GOT3 (cell line): ENCODE measurements around the gene BSDC1.

Experiments
- DNase-seq: peaks from one replicate; lab custom pipeline; 2025; ENCODE audit warnings: mixed read lengths; lab: John Stamatoyannopoulos, UW

Gene BSDC1

DNA sequence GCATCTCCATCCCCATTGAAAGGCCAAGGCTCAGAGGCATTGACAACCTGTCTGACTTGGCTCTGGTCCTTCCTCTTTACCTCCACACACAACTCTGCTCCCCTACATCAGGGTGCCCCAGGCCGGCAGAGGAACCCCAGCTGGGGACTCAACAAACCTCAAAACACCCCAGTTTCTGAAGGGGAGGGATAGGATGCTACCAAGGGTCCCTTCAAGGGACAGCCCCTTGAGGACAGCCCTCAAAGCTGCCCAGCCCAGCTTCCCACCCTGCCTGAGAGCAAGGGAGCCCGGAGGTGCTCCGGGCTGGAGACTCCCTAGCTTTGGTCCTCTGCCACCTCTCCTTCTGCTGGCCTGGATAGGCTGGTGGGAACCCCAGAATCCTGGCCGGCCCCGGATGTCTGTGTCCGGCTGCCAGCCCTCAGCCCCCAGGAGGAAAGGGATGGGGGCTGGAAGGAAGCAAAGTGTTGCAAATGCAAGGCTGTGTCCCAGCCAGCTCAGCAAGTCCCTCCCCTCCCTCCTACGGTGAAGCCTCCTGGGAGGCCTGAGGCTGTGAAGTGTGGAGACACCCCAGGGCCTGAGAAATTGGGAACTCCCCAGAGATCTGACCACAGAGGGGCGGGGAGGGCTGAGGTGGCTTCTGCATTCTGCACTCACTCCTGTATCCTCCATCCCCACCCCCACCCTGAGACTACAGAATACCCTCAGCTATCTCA is 57.1 kb downstream of the BSDC1 start:
- no peak for DNase-seq

DNA sequence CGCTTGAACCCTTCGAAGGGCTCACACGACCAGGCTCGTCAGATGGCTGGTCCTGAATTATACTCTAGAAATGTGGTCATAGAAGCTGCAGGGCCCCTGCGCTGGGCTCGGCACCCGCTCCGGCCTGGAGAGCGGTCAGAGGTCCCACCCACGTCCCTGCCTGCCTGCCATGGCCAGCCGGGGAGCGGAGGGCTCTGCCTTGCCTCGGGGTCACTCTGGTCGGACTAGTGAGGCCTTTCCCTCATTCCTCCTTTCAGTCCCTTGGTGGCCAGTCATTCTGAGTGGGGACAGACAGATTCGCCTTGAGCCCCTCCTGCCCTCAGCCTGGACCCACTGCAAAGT is 57.7 kb downstream of the BSDC1 start:
- no peak for DNase-seq

DNA sequence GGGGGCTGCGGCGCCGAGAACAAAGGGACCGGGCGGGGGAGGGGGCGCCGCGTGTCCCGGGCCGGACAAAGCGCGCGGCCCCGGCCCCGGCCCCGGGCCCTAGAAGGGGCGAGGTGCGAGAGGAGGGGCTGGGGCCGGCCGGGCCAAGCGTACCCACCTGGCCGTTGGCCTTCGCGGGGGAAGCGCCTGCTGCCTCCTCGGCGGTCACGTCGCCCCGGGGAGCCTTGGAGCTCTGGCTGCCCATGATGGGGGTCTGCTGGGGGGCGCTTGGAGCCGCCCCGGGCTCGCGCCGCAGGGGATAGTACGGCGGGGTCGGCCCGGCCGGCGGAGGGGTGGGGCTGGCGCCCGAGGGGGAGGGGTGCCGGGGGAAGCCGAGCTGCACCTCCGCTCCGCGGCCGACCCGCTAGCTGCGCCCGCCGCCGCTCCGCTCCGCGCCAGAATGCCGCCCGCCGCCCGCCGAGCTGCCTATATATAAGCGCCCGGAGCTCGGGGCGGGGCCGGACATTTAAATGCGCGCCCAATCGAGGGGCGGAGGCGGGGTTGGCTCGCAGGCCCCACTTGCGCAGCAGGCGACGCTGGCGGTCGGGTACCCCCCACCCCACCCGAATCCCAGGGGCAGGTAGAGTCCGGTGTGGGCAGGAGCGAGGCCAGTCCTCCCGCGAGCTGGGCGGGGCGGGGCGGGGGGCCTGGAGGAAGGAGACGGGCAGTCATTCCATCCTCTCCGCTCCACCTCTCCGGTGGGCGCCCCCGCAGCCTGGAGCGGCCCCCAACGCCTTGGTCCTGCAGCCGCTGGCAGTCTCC is 58.3 kb downstream of the BSDC1 start, which contains the start of gene MARCKSL1:
Gene MARCKSL1 (minus strand): TSS at position 444 of the 801 bp plus-strand sequence. CDS start 200 bp downstream, at position 244.
- DNase-seq: no peak

- DNase-seq: no peak
These were observed 58.8 kb downstream of the BSDC1 start for GRCh38 chr1:32335535-32335789.

DNA sequence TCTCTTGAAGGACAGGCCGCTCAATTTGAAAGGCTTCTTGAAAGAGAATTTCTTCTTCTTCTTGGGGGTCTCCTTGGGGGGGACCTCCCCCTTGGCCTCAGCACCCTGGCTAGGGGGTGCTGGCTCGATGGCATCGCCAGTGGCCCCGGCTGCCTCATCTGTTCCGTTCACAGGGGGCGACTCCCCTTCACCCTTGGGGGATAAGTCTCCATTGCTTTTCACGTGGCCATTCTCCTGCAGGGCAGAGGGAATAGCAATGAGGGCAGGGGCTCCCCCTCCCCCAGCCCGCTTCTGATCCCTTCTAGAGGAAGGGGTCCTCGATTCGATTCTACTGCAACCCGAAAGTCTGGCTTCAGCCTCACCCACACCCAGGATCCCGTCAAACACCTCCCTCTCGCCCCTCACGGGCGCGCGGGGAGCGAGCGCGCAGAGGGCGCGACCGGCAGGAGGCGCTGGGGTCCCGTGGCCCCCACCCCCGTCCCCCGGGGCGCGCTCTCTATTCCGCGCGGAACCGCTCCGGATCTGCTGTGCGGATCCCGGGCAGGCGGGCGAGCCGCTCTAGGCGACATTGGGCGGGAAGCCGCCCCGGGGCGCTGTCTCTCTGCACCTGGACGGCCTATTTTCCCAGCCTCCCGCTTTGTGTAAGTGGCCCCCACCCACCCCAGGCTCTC is 59.2 kb downstream of the BSDC1 start:
- DNase-seq: no peak

DNA sequence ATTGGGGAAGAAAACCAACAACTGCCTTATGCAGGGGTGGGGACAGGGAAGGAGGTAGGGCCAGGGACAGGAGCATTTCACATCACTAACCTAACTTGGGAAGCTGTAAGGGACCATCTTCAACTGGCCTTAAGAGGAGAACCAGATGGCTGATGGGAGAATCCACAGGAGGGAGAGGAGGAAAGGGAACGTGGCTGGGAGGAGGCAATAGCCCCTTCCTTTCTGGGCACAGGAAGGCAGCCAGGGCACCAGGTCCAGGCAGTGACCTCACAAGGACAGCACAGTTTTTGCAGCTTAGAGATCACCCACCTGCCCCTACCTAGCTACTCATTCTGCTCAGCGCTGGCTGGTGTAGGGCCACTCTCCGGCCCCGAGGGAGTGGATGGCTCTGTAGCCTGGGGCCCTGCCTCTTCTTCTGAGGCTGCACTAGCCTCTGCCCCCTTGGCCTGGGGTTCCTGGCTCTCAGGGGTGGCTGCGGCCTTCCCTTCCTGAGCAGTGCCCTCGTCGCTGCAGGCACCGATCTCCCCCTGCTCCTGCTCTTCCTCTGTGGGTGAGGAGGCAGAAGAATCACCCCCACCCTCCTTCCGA is 59.9 kb downstream of the BSDC1 start:
- no peak for DNase-seq

GRCh38 chr1:32333251-32333963 is 60.8 kb downstream of the BSDC1 start:
- DNase-seq: no peak

- no peak for DNase-seq
These were observed 61.8 kb downstream of the BSDC1 start for GRCh38 chr1:32332290-32333079.

DNA sequence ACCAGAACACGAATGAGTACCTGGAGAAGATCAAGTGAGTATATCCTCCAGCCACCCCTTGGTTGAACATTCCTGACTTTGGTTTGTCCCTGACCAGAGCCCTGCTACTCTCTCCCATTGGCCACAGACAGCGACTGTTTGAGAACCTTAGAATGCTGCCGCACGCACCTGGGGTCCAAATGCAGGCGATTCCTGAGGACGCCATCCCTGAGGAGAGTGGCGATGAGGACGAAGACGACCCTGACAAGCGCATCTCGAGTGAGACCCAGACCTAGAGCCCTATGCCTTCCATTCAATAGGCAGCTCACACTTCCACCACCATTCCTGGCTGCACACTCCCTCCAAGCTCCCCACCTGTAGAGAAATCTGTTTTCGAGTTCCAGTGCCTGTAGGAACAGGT is 62.7 kb downstream of the BSDC1 start:
- no peak for DNase-seq

DNA sequence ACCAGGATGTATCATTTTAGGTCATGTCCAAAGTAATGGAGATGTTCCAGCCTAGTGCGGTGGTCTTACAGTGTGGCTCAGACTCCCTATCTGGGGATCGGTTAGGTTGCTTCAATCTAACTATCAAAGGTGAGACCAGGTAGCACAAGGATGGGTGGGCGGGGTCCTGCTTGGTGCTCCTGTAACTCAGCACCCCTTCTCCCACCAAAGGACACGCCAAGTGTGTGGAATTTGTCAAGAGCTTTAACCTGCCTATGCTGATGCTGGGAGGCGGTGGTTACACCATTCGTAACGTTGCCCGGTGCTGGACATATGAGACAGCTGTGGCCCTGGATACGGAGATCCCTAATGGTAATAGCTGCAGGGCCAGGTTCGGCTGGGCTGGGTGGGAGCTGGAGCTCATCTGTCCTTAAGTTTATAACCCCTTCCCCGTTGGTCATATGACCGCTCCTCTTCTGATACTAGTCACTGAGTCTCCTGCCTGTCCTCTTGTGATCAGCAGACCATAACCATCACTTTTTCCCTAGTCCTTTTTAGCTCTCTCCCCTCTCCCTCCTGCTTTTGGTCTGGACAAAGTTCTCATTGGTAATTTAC is 63.6 kb downstream of the BSDC1 start:
- DNase-seq: no peak

GRCh38 chr1:32329931-32330466 is 64.2 kb downstream of the BSDC1 start:
- no peak for DNase-seq

- no peak for DNase-seq
These were observed 67.0 kb downstream of the BSDC1 start for GRCh38 chr1:32327204-32327603.

DNA sequence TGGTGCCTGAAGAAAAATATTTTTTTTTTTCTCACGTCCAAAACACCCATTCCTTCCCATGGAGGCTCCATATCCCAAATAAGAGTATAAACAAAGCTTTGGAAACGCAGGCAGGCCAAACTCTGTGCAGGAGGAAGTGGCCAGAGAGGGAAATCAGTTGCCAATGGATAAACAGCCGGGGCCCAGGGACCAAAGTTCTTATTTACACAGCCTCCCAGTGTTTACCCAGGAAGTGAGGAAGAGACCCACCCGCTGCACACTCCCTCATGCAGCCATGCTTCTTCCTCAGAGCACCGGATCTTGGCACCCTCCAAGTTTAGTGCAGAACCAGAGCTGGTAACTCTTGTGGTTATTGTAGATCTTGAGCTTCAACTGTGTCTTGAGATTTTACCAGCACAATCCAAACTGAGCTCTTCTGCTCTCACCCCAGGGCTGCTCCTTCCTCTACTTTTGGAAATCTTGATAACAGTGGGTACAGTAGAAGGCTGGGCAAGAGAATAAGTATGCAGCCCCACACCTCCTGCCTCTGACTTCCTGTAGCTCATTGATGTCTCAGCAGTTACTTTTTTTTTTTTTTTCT is 72.4 kb downstream of the BSDC1 start:
- no peak for DNase-seq

DNA sequence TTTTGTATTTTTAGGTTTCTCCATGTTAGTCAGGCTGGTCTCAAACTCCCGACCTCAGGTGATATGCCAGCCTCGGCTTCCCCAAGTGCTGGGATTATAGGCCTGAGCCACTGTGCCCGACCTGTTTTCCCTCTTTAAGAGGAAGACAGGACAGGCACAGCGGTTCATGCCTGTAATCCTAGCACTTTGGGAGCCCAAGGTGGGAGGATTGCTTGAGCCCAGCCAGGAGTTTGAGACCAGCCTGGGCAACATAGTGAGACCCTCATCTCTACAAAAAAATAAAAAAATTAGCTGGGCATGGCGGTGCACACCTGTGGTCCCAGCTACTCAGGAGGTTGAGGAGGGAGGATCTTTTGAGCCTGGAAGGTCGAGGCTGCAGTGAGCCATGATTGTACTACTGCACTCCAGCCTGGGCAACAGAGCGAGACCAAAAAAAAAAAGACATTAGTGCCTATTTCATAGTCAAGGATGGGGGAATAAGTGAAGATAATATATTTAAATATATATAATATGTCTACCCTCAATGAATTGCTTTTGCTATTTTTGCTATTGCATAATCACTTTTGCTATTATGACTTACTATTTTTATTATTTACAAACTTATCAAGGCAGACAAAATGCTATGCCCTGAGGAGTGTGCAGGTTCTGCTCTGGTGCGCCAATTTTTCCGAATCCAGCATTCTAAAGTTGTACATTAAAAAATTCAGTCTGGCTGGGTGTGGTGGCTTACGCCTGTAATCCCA is 75.9 kb downstream of the BSDC1 start:
- DNase-seq: no peak

DNA sequence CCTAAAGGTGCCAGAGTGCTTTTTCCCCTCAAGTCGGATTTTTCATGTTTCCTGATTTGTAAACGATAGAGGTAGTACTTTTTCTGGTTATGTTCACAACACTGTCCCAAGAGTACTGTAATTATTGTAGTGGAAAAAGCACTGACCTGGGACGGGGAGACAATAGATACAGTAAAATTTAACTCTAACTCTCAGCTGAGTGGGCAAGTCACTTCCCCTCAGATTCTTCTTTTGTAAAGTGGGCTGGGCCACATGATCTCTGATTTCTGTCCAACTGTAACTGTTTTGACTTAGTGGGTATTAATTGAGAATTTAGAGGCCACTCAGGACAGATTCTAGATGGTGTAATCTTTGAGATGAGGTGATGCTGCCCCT is 77.4 kb downstream of the BSDC1 start:
- no peak for DNase-seq
